ENCODE data around the gene MTOR. TPM values are rescaled to one million over a fixed set of nuclear protein-coding genes. Genes with fewer than 3 reads are reported as not detected.

The MTOR gene
- total RNA-seq, 1 donor from 2014 or later: 32.3 TPM

- no peak for TF ChIP-seq CTCF (IDR thresholded peaks at IDR 0.05)
- Histone ChIP-seq H3K4me3 (no peak overlapping the region), H3K4me1 (no peaks in the 10 kb centered on the region), H3K27me3 (no peaks in the 10 kb centered on the region), H3K9me3 (no peaks in the 10 kb centered on the region), H3K27ac (no peak overlapping the region), H3K36me3 (peaks cover 90% of the 10 kb centered on the region)
- no peak for ATAC-seq
- intact Hi-C loops (cut with DNase I): no loop called here
- no peak for DNase-seq
These were observed 33.1 kb downstream of the MTOR start for GRCh38 chr1:11229203-11229602.

GRCh38 chr1:11227106-11228077, 35.0 kb downstream of the MTOR start:
- Histone ChIP-seq H3K4me3 (no peak overlapping the region), H3K9me3 (no peaks in the 10 kb centered on the region), H3K36me3 (peaks cover 91% of the 10 kb centered on the region), H3K27ac (no peak overlapping the region), H3K4me1 (no peaks in the 10 kb centered on the region), H3K27me3 (no peaks in the 10 kb centered on the region)
- intact Hi-C loops (cut with DNase I): no loop called here
- ATAC-seq (no peak), DNase-seq (no peak)
- TF ChIP-seq CTCF (IDR thresholded peaks at IDR 0.05): no peak

GRCh38 chr1:11216074-11216473, 46.3 kb downstream of the MTOR start:
- Histone ChIP-seq H3K4me3 (no peak overlapping the region), H3K9me3 (no peaks in the 10 kb centered on the region), H3K36me3 (peaks cover 82% of the 10 kb centered on the region), H3K4me1 (no peaks in the 10 kb centered on the region), H3K27me3 (no peaks in the 10 kb centered on the region), H3K27ac (no peak overlapping the region)
- ATAC-seq (no peak), DNase-seq (no peak)
- no peak for TF ChIP-seq CTCF (IDR thresholded peaks at IDR 0.05)
- intact Hi-C loops (cut with DNase I): no loop called here

- ATAC-seq (no peak), DNase-seq (no peak)
- Histone ChIP-seq H3K4me3 (no peak overlapping the region), H3K27ac (no peak overlapping the region), H3K36me3 (peaks cover 86% of the 10 kb centered on the region), H3K9me3 (no peaks in the 10 kb centered on the region), H3K4me1 (no peaks in the 10 kb centered on the region), H3K27me3 (no peaks in the 10 kb centered on the region)
- TF ChIP-seq CTCF (IDR thresholded peaks at IDR 0.05): no peak
- intact Hi-C loops (cut with DNase I): no loop called here
These were observed 46.9 kb downstream of the MTOR start for GRCh38 chr1:11215381-11216005.

- no peak for DNase-seq
These were observed 47.5 kb downstream of the MTOR start for GRCh38 chr1:11214698-11215380.

More at GRCh38 chr1:11214698-11215380, 47.5 kb downstream of the MTOR start:
- TF ChIP-seq CTCF (IDR thresholded peaks at IDR 0.05): no peak
- intact Hi-C loops (cut with DNase I): no loop called here
- peaks cover 87% of the 10 kb centered on the region for H3K36me3 ChIP-seq
- H3K27me3 ChIP-seq: no peaks in the 10 kb centered on the region
- ATAC-seq: no peak
- no peak overlapping the region for H3K4me3 ChIP-seq
- H3K27ac ChIP-seq: no peak overlapping the region
- H3K4me1 ChIP-seq: no peaks in the 10 kb centered on the region
- H3K9me3 ChIP-seq: no peaks in the 10 kb centered on the region
